GM12878 (cell line): ENCODE results near the gene AMBP.

ENCODE experiments used
- CTCF ChIP-seq, 3 experiments: IDR thresholded peaks in 2 of 3; conservative IDR thresholded peaks in 1 of 3; 2 replicates each; pipeline ENCODE4 v1.5.1; 2011; ENCODE audit warnings: low read depth in 3 of 3, low read length in 3 of 3, mild to moderate bottlenecking in 3 of 3, control low read depth in 2 of 3, moderate library complexity in 2 of 3, inconsistent platforms in 1 of 3, mixed read lengths in 1 of 3; ENCODE audit not compliant: control insufficient read depth in 2 of 3, insufficient read depth in 1 of 3; ENCODE audit errors: extremely low read depth in 1 of 3
- GABPA ChIP-seq: IDR thresholded peaks from 2 replicates; pipeline ENCODE4 v1.6.1; 2014; ENCODE audit warnings: antibody characterized with exemption, low read depth, mild to moderate bottlenecking, inconsistent platforms
- NFYA ChIP-seq: IDR thresholded peaks from 2 replicates; pipeline ENCODE4 v1.6.1; 2011; ENCODE audit warnings: low read depth, mild to moderate bottlenecking, low read length, improper control_type of control experiment, borderline replicate concordance
- POLR2AphosphoS5 ChIP-seq: IDR thresholded peaks from 2 replicates; pipeline ENCODE4 v1.6.1; 2011; ENCODE audit warnings: mild to moderate bottlenecking, low read length, inconsistent platforms
- SRF ChIP-seq, 2 experiments: IDR thresholded peaks; 2 replicates each; pipeline ENCODE4 v1.6.1; 2011; ENCODE audit warnings: low read depth in 2 of 2, low read length in 2 of 2, mild to moderate bottlenecking in 1 of 2, moderate library complexity in 1 of 2
- ZNF592 ChIP-seq: fragments of 450-650 bp; IDR thresholded peaks from 2 replicates; pipeline ENCODE4 v1.6.1; 2017; ENCODE audit warnings: mild to moderate bottlenecking, moderate library complexity
- TF ChIP-seq, protein P1 (sequence below): IDR thresholded peaks from 2 replicates; pipeline ENCODE4 v1.6.1; 2012; ENCODE audit warnings: low read depth, low read length, improper control_type of control experiment
- TF ChIP-seq, protein P2 (sequence below): fragments of 450-650 bp; IDR thresholded peaks from 2 replicates; pipeline ENCODE4 v1.6.1; 2017; ENCODE audit warnings: mild to moderate bottlenecking, low read depth, inconsistent platforms; ENCODE audit not compliant: poor library complexity, severe bottlenecking

DNA sequence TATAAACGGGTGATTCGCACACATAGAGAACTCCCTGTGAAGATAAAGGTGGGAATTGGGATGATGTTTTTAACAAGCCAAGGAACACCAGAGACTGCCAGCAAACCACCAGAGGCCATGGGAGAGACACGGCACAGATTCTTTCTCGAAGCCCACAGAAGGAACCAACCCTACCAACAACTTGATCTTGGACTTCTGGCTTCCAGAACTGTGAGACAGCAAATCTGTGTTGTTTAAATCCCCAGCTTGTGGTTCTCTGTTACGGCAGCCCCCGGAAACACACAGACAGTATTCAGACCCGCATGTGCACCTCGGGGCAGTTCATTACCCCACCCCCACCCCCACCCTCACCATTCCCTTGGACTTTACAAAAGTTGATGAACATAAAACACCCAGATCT, 12.8 kb downstream of the AMBP start:
- TF ChIP-seq GABPA (no peak), CTCF (IDR thresholded peaks at IDR 0.05 in 2 of 3, conservative IDR thresholded peaks at IDR 0.05 in 1 of 3; ENCODE audit: control insufficient read depth in 2 of 3, extremely low read depth in 1 of 3, insufficient read depth in 1 of 3, low read depth in 3 of 3, low read length in 3 of 3) (no peak), ZNF592 (no peak), POLR2AphosphoS5 (no peak), NFYA (no peak), SRF (IDR thresholded peaks at IDR 0.05; ENCODE audit: low read depth in 2 of 2, low read length in 2 of 2) (no peak)
- TF ChIP-seq, protein P1, sequence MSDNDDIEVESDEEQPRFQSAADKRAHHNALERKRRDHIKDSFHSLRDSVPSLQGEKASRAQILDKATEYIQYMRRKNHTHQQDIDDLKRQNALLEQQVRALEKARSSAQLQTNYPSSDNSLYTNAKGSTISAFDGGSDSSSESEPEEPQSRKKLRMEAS: no peak
- TF ChIP-seq, protein P2, sequence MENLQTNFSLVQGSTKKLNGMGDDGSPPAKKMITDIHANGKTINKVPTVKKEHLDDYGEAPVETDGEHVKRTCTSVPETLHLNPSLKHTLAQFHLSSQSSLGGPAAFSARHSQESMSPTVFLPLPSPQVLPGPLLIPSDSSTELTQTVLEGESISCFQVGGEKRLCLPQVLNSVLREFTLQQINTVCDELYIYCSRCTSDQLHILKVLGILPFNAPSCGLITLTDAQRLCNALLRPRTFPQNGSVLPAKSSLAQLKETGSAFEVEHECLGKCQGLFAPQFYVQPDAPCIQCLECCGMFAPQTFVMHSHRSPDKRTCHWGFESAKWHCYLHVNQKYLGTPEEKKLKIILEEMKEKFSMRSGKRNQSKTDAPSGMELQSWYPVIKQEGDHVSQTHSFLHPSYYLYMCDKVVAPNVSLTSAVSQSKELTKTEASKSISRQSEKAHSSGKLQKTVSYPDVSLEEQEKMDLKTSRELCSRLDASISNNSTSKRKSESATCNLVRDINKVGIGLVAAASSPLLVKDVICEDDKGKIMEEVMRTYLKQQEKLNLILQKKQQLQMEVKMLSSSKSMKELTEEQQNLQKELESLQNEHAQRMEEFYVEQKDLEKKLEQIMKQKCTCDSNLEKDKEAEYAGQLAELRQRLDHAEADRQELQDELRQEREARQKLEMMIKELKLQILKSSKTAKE: no peak
